ENCODE data around the gene SMPDL3A. TPM values are rescaled to one million over a fixed set of nuclear protein-coding genes. Genes with fewer than 3 reads are reported as not detected.

SMPDL3A gene
- total and polyA plus RNA-seq, 9 of the 15 experiments (the other 6 are each of a cell fraction or from before 2014, with no cell fraction given), result 0.14 to 0.91 (median 0.54) TPM

DNA sequence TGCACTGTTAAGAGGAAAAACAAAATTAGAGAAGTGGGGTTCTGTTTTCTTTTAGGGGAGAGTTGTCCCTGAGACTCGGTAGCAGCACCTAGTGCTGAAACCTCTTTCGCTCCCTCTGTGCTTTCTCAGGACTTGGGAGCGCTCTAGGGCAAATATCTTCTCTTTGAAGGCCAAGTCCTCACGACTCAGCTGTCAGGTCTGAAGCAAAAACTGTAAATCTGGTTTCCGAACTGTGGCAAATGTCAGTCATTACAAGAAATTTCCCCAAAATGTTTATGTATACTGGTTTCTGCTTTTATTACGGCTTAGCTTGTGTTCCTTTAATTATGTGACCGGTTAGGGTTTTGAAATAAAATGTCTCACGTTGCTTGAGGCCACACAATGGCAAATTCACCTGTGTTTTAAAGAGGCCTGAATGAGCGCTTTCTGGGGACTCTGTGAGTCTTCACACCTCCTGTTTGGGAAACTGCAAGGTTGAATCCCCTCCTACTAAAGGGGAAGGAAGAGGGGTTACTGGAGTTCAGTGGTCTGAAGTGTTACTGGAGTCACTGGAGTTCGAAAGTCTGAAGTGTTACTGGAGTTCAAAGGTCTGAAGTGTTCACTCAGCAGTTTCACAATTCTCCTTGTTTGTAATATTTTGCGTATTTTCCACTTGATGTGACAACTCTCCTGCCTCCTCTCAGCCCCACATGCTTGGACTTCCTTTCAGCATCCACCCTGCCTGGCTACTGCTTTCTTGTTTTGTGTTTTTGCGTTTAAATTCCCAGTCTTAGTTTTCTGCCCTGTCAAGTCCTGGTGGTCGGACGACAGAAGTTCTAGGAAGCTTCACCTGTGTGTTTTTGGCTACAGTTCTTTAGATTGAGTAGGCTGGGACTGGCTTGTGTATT, 1.6 kb downstream of the SMPDL3A start (continued):
- TF ChIP-seq NR2C2 (CRISPR knock-in tag; IDR thresholded peaks at IDR 0.05) (no peak), NR2C2 (tag; IDR thresholded peaks at IDR 0.05) (0 out of 2 replicates have a peak, but pooled peaks have one; percentile 6)

DNA sequence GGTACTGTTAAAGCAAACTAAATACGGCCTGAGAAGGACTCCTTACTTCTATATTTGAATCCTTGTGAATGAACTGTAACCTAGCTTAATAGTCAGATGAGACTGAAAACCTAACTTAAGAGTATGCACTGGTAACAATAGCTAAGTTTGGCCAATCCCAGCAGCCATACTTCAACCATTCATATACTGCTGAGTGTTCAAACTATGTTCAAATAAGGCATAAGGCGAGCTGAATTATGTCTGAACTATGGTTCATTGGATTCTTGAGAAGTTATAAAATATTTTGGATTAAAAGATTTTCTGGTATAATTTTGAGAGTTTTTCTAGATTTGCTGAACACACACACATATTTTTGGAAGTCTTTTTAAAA, 2.2 kb downstream of the SMPDL3A start:
- ChIA-PET CTCF (ENCODE audit: low intra/inter-chr PET ratio) (no interaction called here), POLR2A (interaction anchor here (0.9 kb wide), 1 partner anchor 10 kb away, joined by 3 read pairs; no protein-coding TSS in a partner anchor)
- intact Hi-C loops (cut with micrococcal nuclease), result no loop called here
- no peak overlapping the region for H3K9ac ChIP-seq (ENCODE audit: insufficient read depth in 1 of 2, low read depth in 2 of 2, low read length in 2 of 2)
- in situ Hi-C loops (cut with MboI), result no loop called here
- no peak for ATAC-seq
- no peaks in the 10 kb centered on the region for H3K79me2 ChIP-seq (ENCODE audit: control insufficient read depth, insufficient read depth, low read length)
- H3K9me1 ChIP-seq (ENCODE audit: control insufficient read depth, insufficient read depth, low read length), result no peaks in the 10 kb centered on the region
- DNase-seq (ENCODE audit: extremely low read depth in 1 of 4, low spot score in 3 of 4), result no peak
- peak overlapping the region; percentile 99; the same call in 1 of the 2 replicates for H2AFZ ChIP-seq (ENCODE audit: low read depth, low read length)
- H3K4me3 ChIP-seq, result no peak overlapping the region
- no peaks in the 10 kb centered on the region for H3K36me3 ChIP-seq (ENCODE audit: control insufficient read depth, insufficient read depth, low read length)
- H3K4me1 ChIP-seq (replicated peaks in 1 of 2; ENCODE audit: control insufficient read depth in 2 of 2, insufficient read depth in 2 of 2, low read length in 2 of 2), result peaks cover 6 to 9% of the 10 kb centered on the region in 2 experiments; a peak in 4 of 5 replicates
- no peaks in the 10 kb centered on the region for H4K20me1 ChIP-seq (replicated peaks; ENCODE audit: control insufficient read depth, insufficient read depth, low read length)
- H3K9me3 ChIP-seq (replicated peaks; ENCODE audit: control insufficient read depth, insufficient read depth, low read depth, low read length), result no peaks in the 10 kb centered on the region
- H3K27me3 ChIP-seq (ENCODE audit: control insufficient read depth in 2 of 2, insufficient read depth in 2 of 2, low read length in 2 of 2), result peaks cover 2 to 11% of the 10 kb centered on the region in 2 experiments; a peak in 3 of 5 replicates
- TF ChIP-seq DACH1 (IDR thresholded peaks at IDR 0.05; ENCODE audit: partially characterized antibody) (no peak), ZNF407 (IDR thresholded peaks at IDR 0.05; ENCODE audit: low read depth) (peak; percentile 40; the same call in 1 of the 2 replicates), PCBP2 (IDR thresholded peaks at IDR 0.05; ENCODE audit: low read depth, low read length, poor library complexity, severe bottlenecking) (no peak)
- no peak overlapping the region for H3K27ac ChIP-seq (ENCODE audit: extremely low read depth, low read depth, low read length)
- 33% methylated on average over 2 of the region's 2 CpGs for WGBS (ENCODE audit: insufficient coverage, low coverage, missing lambda C conversion rate)
- FAIRE-seq, result no peak
- no TSS peak for BruUV-seq (replicated peaks)
- 0 out of 2 replicates have a peak overlapping the region, but pooled peaks have one; percentile 92 for H3K4me2 ChIP-seq (ENCODE audit: insufficient read depth, low read length)
